CD1c-positive myeloid dendritic cell (primary cell): Measurements from ENCODE around the gene DUSP21.
"Not testable (repeated sequence)": the region's sequence is repeated elsewhere in the genome, so short reads cannot be mapped to it uniquely, and the experiment has no call there.

Experiments used
- DNase-seq: peaks from one replicate; pipeline ENCODE4 v3.0.0-alpha.2; 2016; ENCODE audit errors: extremely low spot score

Gene DUSP21

GRCh38 chrX:44843753-44844152 is at the start of gene DUSP21:
TSS of gene DUSP21 (plus strand) at chrX:44844021. CDS start at chrX:44844133, 112 bp downstream.
- DNase-seq: no peak

DNA sequence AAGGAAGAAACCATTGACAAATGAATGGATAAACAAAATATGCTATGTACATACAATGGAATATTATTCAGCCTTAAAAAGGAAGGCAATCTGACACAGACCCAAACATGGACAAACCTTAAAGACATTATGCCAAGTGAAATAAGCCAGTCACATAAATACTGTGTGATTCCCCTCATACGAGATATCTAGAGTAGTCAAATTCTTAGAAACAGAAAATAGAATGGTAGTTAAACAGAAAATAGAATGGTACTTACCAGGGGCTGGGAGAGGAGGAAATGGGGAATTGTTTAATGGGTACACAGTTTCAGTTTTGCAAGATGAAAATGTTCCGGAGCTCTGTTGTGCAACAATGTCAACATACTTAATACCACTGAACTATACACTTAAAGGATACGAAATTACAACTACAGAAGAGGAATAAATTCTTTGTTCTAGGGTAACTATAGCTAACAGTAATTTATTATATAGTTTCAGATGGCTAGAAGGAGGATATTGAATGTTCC is 47.8 kb upstream of the DUSP21 start:
- DNase-seq: no peak

DNA sequence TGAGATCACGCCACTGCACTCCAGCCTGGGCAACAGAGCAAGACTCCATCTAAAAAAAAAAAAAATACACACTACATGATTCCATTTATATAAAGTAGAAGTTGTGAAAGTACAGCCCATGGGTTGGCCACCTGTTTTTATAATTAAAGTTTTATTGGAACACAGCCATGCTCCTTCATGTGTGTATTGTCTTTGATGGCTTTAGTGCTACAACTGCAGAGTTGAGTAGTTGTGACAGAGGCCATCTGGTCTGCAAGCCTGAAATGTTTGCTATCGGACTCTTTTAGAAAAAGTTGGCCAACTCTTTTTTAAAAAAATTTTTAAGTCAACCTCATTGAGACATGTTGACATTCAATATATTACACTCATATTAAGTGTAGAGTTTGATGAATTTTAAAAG is 41.2 kb upstream of the DUSP21 start:
- DNase-seq: no peak

DNA sequence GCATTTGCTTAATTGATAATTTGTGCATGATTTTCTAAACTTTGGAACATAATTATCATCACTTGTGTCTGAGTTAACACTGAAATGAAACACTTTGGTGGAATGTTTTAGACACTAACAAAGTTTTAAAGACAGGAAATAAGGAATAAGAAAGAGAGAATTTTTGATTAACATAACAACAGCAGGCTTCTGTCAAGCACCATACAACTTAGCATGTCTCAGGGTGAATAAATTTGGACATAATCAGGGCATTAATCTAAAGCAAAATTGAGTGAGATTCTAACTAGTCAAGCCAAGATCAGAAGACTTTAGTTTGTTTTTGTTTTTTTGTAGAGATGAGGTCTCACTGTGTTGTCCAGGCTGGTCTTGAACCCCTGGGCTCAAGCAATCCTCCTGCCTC is 28.1 kb upstream of the DUSP21 start:
- DNase-seq: no peak

GRCh38 chrX:44816367-44816766 is 27.5 kb upstream of the DUSP21 start:
- no peak for DNase-seq

- DNase-seq: no peak
Measured at GRCh38 chrX:44817029-44817428, 26.8 kb upstream of the DUSP21 start.

DNA sequence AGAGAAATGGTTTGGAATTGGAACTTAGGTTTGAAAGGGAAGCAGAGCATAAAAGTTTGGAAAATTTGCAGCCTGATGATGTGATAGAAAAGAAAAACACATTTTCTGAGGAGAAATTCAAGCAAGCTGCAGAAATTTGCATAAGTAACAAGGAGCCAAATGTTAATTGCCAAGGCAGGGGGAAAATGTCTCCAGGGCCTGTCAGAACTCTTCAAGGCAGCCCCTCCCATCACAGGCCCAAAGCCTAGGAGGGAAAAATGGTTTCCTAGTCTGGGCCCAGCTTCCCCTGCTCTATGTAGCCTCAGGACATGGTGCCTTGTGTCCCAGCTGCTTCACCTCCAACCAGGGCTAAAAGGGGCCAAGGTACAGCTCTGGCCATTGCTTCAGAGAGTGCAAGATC is 21.2 kb upstream of the DUSP21 start:
- DNase-seq: no peak

DNA sequence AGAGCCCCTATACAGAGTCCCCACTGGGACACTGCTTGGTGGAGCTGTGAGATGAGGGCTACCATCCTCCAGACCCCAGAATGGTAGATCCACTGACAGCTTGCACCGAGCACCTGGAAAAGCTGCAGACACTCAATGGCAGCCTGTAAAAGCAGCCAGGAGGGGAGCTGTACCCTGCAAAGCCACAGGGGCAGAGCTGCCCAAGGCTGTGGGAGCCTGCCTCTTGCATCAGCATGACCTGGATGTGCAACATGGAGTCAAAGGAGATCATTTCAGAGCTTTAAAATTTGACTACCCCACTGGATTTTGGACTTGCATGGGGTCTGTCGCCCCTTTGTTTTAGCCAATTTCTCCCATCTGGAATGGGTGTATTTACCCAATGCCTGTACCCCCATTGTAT is 20.6 kb upstream of the DUSP21 start:
- not testable (repeated sequence) for DNase-seq

- DNase-seq: no peak
Measured at GRCh38 chrX:44828008-44828605, 15.7 kb upstream of the DUSP21 start.

DNA sequence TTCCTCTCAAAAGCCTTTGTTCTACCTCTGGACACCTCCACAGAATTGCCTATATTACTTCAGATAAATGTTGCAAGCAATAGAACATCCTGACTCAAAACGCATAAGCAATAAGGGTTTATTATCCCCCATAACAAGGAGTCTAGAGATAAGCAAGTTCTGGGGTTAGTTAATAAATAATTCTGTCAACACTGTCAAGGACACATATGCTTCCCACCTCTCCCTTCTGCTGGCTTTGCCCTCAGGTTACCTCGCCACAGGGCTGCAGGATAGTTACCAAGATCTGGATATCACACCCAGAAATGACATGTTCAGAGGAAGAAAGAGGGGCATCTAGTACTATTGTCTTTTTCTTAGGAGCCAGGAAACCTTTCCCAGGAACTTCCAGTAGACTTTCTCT is 14.0 kb upstream of the DUSP21 start:
- no peak for DNase-seq

- no peak for DNase-seq
Measured at GRCh38 chrX:44842550-44843317, 1.1 kb upstream of the DUSP21 start.

GRCh38 chrX:44843318-44843702 is 511 bp upstream of the DUSP21 start:
- DNase-seq: no peak

DNA sequence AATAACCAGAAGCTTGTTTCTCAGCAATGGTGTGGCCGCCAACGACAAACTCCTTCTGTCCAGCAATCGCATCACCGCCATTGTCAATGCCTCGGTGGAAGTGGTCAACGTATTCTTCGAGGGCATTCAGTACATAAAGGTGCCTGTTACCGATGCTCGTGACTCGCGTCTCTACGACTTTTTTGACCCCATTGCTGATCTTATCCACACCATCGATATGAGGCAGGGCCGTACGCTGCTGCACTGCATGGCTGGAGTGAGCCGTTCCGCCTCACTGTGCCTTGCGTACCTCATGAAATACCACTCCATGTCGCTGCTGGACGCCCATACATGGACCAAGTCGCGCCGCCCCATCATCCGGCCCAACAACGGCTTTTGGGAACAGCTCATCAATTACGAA is 383 bp downstream of the DUSP21 start:
- DNase-seq: no peak

GRCh38 chrX:44850891-44851290 is 7.1 kb downstream of the DUSP21 start:
- not testable (repeated sequence) for DNase-seq

- no peak for DNase-seq
Measured at GRCh38 chrX:44871114-44871645, 27.4 kb downstream of the DUSP21 start.

GRCh38 chrX:44871931-44872820 is 28.4 kb downstream of the DUSP21 start:
- DNase-seq: peak; percentile 28

DNA sequence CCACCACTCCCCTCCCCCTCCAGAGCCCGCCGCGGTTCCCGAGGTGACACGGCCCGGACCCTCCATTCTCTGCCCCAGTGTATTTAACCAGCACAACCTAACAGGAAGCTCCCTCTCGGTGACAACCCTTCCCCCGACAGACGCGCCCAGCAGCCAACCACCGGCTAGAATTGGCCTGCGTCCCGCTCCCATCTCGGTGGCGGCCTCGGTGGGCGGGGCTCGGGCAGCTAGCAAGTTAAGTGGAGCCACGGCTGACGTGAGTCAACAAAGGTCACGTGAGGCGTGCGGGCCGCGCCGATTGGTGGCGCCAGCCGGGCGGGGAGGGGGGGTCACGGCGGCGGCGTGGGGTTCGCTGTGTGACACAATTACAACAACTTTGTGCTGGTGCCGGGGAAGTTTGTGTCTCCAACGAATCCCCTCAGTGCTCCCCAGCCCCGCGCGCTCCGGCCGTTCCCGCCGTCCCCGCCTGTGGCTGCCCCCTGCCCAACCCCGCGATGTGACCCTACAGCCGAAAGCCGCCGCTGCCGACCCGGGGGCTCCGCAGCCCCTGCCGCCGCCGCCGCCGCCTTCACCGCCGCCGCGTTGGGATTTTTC is 29.1 kb downstream of the DUSP21 start, which contains the start of gene KDM6A:
TSS of gene KDM6A (plus strand) at position 368 of the 594 bp plus-strand sequence. CDS start 364 bp downstream, outside the sequence.
- peak; percentile 95 for DNase-seq

- DNase-seq: peak; percentile 58
Measured at GRCh38 chrX:44873415-44874276, 29.8 kb downstream of the DUSP21 start.

GRCh38 chrX:44874420-44875184 is 30.8 kb downstream of the DUSP21 start:
- peak; percentile 48 for DNase-seq

- no peak for DNase-seq
Measured at GRCh38 chrX:44875185-44875489, 31.3 kb downstream of the DUSP21 start.
